ENCODE data around the gene FTCD. TPM values are rescaled to one million over a fixed set of nuclear protein-coding genes. Genes with fewer than 3 reads are reported as not detected.

The FTCD gene
- total and polyA plus RNA-seq, 10 of the 15 experiments (the other 5 are each of a cell fraction or from before 2014, with no cell fraction given), result 0.27 to 0.28 TPM; not detected in 8

DNA sequence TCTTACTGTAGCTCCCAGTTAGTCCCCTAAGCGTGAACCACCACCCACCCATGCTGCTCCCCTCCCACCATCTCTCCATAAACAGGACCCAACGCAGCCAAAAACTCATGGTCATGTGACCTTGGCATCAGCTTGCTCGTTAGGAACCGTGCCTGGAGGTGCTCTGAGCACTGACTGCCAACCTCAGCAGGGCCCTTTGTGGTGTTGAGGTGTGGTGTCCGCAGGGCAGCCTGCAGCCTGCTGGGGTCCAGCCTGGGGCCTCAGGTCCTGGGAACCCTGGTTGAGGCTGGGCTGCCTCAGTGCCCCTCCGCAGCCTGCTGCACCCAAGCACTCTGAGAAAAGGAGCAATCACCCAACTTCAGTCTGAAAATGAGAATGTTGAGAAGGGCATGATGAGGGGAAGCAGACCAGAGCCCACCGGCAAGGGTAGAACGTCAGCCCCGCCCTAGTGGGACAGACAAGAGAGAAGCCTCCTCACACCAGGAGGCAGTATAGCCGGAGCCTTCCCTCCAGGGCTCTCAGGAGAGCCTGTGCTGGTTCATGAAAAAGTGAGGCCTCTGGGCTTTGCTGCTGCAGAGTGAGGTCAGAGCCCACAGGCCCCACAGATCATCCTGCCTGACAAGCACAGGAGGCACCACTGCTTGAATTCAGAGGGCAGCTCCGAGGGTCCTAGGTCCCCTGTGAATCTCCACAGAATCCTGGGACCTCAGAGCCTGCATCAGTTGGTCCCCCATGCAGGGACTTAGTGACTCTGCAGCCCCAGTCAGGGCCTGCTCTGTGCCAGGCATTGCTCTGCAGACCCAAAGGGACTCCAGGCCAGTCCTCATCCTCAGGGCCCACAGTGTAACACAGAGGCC lies 62.3 kb downstream of the FTCD start:
- H3K9me3 ChIP-seq (replicated peaks; ENCODE audit: control insufficient read depth, insufficient read depth, low read length), result no peaks in the 10 kb centered on the region; the same call in 2 of the 3 replicates
- no TSS peak for BruUV-seq (replicated peaks)
- no peaks in the 10 kb centered on the region for H3K27me3 ChIP-seq (replicated peaks in 1 of 2; ENCODE audit: control insufficient read depth in 2 of 2, insufficient read depth in 2 of 2, low read length in 1 of 2)
- H3K4me3 ChIP-seq, result no peak overlapping the region
- no peaks in the 10 kb centered on the region for H3K79me2 ChIP-seq (ENCODE audit: control insufficient read depth, insufficient read depth, low read length)
- no peaks in the 10 kb centered on the region for H3K4me1 ChIP-seq (ENCODE audit: control insufficient read depth, insufficient read depth, low read length)
- DNase-seq (ENCODE audit: low read depth, low spot score) (no peak), ATAC-seq (no peak), FAIRE-seq (no peak)
- CTCF ChIA-PET, result no interaction called here
- TF ChIP-seq RCOR1 (conservative IDR thresholded peaks at IDR 0.05; ENCODE audit: low read depth, low read length), result no peak
- TF ChIP-seq, protein P1, sequence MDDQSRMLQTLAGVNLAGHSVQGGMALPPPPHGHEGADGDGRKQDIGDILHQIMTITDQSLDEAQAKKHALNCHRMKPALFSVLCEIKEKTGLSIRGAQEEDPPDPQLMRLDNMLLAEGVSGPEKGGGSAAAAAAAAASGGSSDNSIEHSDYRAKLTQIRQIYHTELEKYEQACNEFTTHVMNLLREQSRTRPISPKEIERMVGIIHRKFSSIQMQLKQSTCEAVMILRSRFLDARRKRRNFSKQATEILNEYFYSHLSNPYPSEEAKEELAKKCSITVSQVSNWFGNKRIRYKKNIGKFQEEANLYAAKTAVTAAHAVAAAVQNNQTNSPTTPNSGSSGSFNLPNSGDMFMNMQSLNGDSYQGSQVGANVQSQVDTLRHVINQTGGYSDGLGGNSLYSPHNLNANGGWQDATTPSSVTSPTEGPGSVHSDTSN (IDR thresholded peaks at IDR 0.05; ENCODE audit: insufficient replicate concordance, low read depth, low read length), result no peak
- no peak for TF ChIP-seq RAD21 (IDR thresholded peaks at IDR 0.05; ENCODE audit: insufficient read depth, low read depth, low read length)
- TF ChIP-seq TBL1XR1 (IDR thresholded peaks at IDR 0.05; ENCODE audit: low read depth, low read length), result no peak
- RAD21 ChIA-PET (ENCODE audit: unreplicated experiment), result no interaction called here
- no peak overlapping the region for H2AFZ ChIP-seq (ENCODE audit: control insufficient read depth, low read depth, low read length)
- H3K4me2 ChIP-seq (ENCODE audit: control insufficient read depth, insufficient read depth), result no peak overlapping the region
- no peaks in the 10 kb centered on the region for H3K36me3 ChIP-seq (ENCODE audit: control insufficient read depth in 2 of 2, insufficient read depth in 2 of 2, low read length in 1 of 2)
- H3K27ac ChIP-seq (ENCODE audit: control insufficient read depth, insufficient read depth), result no peak overlapping the region
- H4K20me1 ChIP-seq (ENCODE audit: control insufficient read depth, insufficient read depth), result no peaks in the 10 kb centered on the region
- POLR2A ChIA-PET, result no interaction called here
- WGBS (ENCODE audit: insufficient coverage, insufficient replicate concordance, low lambda C conversion rate, missing lambda C conversion rate), result 36% methylated on average over 11 of the region's 11 CpGs
- SMC1A ChIA-PET (ENCODE audit: uncharacterized antibody, unreplicated experiment), result no interaction called here
- in situ Hi-C loops (cut with MboI), result no loop called here
- H3K9ac ChIP-seq (ENCODE audit: control insufficient read depth, insufficient read depth, low read length), result no peak overlapping the region
- intact Hi-C loops (cut with micrococcal nuclease; ENCODE audit: unreplicated experiment), result no loop called here

All from GM12878 (cell line).